ENCODE data around the gene EMSY.

The EMSY gene

DNA sequence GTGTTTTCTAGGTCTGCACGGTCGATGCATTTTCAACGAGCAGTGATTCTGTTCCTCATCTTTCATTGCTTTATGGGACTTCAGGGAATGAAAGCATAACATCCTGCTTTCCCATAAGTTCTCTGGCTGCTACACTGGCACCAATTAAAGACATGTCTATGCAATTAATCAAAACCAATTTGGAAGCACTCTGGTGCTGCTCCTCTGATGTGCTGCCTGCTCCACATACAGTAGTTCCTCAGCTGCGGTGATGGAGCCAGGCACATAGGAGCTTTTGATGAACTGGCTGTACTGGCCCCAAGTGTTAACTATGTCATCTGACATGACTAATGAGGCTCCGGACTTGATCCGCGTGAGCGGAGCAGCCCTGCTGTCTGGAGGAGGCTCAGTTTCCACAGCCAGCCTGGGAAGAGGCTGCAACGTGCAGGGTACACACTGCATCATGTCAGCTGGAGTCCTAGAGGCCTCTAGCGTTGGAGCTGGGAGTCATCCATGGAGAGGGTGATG lies 33.9 kb upstream of the EMSY start:
- no peak for DNase-seq (ENCODE audit: low spot score)
- Histone ChIP-seq H3K4me3 (no peak overlapping the region), H3K27ac (no peak overlapping the region)
- TF ChIP-seq, protein P1, sequence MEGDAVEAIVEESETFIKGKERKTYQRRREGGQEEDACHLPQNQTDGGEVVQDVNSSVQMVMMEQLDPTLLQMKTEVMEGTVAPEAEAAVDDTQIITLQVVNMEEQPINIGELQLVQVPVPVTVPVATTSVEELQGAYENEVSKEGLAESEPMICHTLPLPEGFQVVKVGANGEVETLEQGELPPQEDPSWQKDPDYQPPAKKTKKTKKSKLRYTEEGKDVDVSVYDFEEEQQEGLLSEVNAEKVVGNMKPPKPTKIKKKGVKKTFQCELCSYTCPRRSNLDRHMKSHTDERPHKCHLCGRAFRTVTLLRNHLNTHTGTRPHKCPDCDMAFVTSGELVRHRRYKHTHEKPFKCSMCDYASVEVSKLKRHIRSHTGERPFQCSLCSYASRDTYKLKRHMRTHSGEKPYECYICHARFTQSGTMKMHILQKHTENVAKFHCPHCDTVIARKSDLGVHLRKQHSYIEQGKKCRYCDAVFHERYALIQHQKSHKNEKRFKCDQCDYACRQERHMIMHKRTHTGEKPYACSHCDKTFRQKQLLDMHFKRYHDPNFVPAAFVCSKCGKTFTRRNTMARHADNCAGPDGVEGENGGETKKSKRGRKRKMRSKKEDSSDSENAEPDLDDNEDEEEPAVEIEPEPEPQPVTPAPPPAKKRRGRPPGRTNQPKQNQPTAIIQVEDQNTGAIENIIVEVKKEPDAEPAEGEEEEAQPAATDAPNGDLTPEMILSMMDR (IDR thresholded peaks at IDR 0.05): no peak

DNA sequence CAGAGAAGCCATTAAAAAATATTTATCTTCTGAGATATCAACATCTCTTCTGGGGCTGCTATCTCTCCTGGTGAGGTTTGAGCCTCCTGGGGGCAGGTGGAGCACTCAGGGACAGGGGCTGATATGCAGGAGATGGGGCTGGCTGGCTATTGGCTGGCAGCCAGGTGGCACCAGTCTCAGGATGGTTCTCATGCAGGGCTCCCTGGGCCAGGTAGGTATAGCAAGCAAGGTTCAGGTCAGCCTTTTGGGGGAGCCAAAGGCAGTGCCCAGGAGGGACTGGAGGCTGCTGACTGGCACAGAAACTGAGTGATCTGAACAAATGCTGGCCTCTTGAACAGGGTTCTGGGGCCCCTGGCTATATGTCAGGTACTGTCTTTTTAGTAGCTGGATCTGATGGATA lies 29.7 kb upstream of the EMSY start:
- H3K4me3 ChIP-seq: no peak overlapping the region
- H3K27ac ChIP-seq: no peak overlapping the region
- TF ChIP-seq, protein P1 (IDR thresholded peaks at IDR 0.05): no peak
- DNase-seq (ENCODE audit: low spot score): no peak

DNA sequence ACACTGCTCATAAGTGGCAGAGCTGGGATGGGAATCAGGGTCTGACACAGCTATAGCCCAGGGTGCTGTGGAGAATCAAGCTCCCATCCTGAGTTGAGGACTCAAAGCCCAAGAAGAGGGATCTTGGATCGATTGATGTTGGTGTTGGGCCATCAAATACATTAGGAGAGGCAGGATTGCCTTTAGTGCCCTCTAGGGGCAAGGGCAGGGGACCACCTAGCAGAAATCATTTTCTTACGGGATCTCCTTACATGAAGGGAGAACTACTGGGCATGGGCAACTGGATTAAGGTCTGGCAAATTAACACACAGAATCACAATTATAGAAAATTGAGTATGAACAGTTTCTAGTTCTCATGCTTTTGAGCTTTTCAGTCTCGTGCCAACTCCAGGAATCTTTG lies 24.9 kb upstream of the EMSY start:
- TF ChIP-seq, protein P1 (IDR thresholded peaks at IDR 0.05): no peak
- no peak for DNase-seq (ENCODE audit: low spot score)
- no peak overlapping the region for H3K4me3 ChIP-seq

DNA sequence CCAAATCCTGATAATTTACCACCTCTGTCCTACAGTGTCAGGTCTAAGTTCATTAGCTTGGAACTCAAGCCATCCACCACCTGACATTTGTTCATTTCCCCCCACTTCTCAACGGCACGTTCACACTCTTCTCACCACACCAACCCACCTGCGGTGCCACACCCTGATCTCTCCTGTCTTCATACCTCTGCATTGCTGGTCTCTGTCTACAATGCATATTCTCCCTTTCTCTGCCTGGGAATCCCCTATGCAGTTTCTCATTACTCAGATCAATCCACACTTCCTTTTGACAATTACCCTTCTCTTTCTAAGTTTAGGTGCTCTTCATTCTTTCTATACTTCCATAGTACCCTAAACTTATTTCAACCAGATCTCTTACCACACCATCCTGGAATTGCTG lies 20.4 kb upstream of the EMSY start:
- TF ChIP-seq, protein P1 (IDR thresholded peaks at IDR 0.05): no peak
- Histone ChIP-seq H3K4me3 (no peak overlapping the region), H3K27ac (no peak overlapping the region)
- no peak for DNase-seq (ENCODE audit: low spot score)

More for the DNA sequence above, 24.9 kb upstream of the EMSY start:
- no peak overlapping the region for H3K27ac ChIP-seq

DNA sequence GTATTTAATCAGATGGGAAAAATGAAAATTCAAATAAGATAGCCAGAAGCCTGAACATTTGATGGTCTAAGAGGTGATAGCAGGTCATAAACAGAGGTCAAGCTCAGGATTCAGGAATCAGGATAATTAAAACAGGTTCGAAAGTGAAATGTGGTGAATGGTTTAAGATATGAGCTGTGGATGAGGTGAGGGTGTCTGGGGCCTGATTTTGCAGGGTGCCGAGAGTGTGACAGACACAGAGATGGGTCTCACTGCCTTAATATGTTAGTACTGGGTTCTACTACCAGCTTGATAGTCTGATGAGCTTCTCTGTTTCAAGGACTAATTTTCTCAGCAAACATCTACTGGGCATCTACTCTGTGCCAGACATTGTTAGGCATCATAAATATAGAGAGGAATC lies 19.9 kb upstream of the EMSY start:
- DNase-seq (ENCODE audit: low spot score): no peak
- TF ChIP-seq, protein P1 (IDR thresholded peaks at IDR 0.05): no peak

DNA sequence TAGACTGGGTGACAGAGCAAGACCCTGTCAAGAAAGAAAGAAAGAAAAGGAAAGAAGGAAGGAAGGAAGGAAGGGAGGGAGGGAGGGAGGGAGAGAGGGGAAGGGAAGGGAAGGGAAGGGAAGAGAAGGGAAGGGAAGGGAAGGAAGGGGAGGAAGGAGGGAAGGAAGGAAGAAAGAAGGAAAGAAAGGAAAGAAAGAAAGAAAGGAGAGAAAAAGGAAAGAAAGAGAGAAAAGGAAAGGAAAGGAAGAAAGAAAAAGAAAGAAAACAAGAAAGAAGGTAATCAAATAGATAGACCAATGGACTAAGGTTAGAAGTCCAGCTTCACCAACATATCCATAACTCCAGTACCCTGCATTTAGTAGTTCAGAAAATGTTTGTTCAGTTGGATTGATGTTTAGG lies 18.2 kb upstream of the EMSY start:
- DNase-seq (ENCODE audit: low spot score): no peak
- TF ChIP-seq, protein P1 (IDR thresholded peaks at IDR 0.05): no peak
- Histone ChIP-seq H3K4me3 (no peak overlapping the region), H3K27ac (no peak overlapping the region)

More for the DNA sequence above, 19.9 kb upstream of the EMSY start:
- H3K27ac ChIP-seq: no peak overlapping the region
- H3K4me3 ChIP-seq: no peak overlapping the region

DNA sequence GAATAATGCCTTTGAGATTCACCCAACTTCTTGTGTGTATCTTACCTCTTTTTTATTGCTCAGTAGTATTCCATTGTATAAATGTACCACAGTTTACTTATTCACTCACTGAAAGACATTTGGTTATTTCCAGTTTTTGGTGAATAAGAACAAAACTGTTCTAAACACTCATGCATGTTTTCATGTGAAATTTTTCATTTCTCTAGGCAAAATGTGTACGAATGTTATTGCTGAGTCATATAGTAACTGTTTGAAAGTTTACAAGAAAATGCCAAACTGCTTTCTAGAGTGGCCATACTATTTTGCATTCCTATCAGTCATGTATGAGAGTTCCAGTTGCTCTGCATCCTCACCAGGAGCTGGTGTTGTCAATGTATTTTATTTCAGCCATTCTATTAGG lies 8.8 kb upstream of the EMSY start:
- Histone ChIP-seq H3K27ac (no peak overlapping the region), H3K4me3 (no peak overlapping the region)
- TF ChIP-seq, protein P1 (IDR thresholded peaks at IDR 0.05): no peak
- DNase-seq (ENCODE audit: low spot score): no peak

Measured in coronary artery (tissue), 2 donors.